ENCODE measurements around the gene GREB1.

Gene GREB1

GRCh38 chr2:11598228-11598731, 64.4 kb downstream of the GREB1 start:
- H3K27ac ChIP-seq, result no peak overlapping the region
- H3K4me1 ChIP-seq (ENCODE audit: control insufficient read depth in 1 of 2, insufficient read depth in 1 of 2, low read depth in 1 of 2, low read length in 1 of 2), result no peaks in the 10 kb centered on the region
- H3K36me3 ChIP-seq, result no peaks in the 10 kb centered on the region
- no peaks in the 10 kb centered on the region for H3K27me3 ChIP-seq
- TF ChIP-seq, protein P1, sequence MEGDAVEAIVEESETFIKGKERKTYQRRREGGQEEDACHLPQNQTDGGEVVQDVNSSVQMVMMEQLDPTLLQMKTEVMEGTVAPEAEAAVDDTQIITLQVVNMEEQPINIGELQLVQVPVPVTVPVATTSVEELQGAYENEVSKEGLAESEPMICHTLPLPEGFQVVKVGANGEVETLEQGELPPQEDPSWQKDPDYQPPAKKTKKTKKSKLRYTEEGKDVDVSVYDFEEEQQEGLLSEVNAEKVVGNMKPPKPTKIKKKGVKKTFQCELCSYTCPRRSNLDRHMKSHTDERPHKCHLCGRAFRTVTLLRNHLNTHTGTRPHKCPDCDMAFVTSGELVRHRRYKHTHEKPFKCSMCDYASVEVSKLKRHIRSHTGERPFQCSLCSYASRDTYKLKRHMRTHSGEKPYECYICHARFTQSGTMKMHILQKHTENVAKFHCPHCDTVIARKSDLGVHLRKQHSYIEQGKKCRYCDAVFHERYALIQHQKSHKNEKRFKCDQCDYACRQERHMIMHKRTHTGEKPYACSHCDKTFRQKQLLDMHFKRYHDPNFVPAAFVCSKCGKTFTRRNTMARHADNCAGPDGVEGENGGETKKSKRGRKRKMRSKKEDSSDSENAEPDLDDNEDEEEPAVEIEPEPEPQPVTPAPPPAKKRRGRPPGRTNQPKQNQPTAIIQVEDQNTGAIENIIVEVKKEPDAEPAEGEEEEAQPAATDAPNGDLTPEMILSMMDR (IDR thresholded peaks at IDR 0.05), result no peak
- no peaks in the 10 kb centered on the region for H3K9me3 ChIP-seq
- H3K4me3 ChIP-seq (ENCODE audit: low read depth in 1 of 2, low read length in 1 of 2), result no peak overlapping the region

DNA sequence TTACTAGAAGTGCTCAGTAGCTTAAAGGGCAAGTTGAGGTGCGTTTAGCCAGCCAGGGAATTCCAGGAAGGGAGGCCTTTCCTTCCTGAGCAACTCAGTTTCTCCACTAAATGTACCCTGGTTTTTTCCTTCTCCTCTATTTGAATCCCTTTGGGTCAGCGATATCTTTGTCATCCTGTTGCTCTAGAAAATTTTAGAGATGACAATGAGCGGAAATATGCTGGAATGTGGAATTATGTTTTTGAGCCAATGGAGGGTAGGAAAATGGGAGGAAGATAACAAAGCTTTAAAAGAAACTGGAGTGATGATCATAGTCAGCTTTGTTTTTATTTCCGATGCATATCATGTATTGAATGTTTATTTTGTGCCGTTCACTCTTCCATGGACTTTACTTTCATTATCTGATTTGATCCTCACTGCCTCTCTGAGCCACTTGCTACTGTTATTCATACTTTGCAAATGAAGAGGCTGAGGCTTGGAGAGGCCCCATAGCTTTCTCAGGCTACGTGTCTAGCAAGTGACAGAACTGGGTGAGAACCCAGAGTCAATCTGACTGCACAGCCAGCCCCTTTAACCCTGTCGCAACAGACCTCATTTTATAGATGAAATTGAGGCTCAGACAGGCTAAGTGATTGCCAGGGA, 68.8 kb downstream of the GREB1 start:
- H3K4me3 ChIP-seq (ENCODE audit: low read depth in 1 of 2, low read length in 1 of 2), result no peak overlapping the region
- TF ChIP-seq, protein P1 (IDR thresholded peaks at IDR 0.05), result no peak

DNA sequence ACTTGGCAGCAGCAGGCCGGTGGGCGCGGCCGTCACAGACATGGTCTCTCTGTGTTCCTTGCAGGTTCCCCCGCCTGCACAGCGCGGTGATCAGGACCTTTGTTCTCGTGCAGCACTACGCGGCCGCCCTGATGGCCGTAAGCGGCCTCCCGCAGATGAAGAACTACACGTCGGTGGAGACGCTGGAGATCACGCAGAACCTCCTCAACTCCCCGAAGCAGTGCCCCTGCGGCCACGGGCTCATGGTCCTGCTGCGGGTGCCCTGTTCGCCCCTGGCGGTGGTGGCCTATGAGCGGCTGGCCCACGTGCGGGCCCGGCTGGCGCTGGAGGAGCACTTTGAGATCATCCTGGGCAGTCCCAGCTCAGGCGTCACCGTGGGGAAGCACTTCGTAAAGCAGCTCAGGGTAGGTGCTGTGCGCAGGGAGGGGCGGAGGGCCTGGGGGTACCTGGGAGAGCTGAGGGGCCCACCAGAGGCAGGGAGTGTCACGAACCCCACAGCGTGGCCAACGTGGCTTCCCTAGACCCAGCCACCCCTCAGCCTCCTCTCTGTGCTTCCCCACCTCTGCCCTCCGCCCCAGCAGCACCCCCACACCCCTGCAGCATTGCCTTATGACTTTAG, 76.9 kb downstream of the GREB1 start:
- Histone ChIP-seq H3K4me3 (ENCODE audit: low read depth in 1 of 2, low read length in 1 of 2) (no peak overlapping the region), H3K27me3 (peaks cover 9% of the 10 kb centered on the region), H3K9me3 (no peaks in the 10 kb centered on the region), H3K36me3 (no peaks in the 10 kb centered on the region), H3K4me1 (ENCODE audit: control insufficient read depth in 1 of 2, insufficient read depth in 1 of 2, low read depth in 1 of 2, low read length in 1 of 2) (no peaks in the 10 kb centered on the region), H3K27ac (no peak overlapping the region)
- TF ChIP-seq, protein P1 (IDR thresholded peaks at IDR 0.05), result no peak

More for the DNA sequence above, 68.8 kb downstream of the GREB1 start:
- no peaks in the 10 kb centered on the region for H3K4me1 ChIP-seq (ENCODE audit: control insufficient read depth in 1 of 2, insufficient read depth in 1 of 2, low read depth in 1 of 2, low read length in 1 of 2)
- no peak overlapping the region for H3K27ac ChIP-seq
- no peaks in the 10 kb centered on the region for H3K9me3 ChIP-seq
- H3K27me3 ChIP-seq, result peaks cover 9% of the 10 kb centered on the region
- H3K36me3 ChIP-seq, result no peaks in the 10 kb centered on the region

DNA sequence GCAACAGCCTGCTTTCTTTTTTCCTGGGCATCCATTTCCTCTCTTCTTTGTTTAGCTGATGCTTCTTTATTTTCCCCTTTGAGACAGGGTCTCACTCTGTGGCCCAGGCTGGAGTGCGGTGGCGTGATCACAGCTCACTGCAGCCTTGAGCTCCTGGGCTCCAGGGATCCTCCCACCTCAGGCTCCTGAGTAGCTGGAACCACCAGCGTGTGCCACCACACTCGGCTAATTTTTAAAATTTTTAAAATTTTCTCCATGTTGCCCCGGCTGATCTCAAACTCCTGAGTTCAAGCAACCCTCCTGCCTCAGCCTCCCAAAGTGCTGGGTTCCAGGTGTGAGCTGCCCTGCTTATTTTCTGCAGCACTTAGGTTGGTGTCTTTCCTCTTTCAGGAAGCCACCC, 77.4 kb downstream of the GREB1 start:
- TF ChIP-seq, protein P1 (IDR thresholded peaks at IDR 0.05), result no peak
- H3K4me3 ChIP-seq (ENCODE audit: low read depth in 1 of 2, low read length in 1 of 2), result no peak overlapping the region
- H3K27me3 ChIP-seq, result peaks cover 9% of the 10 kb centered on the region
- H3K36me3 ChIP-seq, result no peaks in the 10 kb centered on the region
- no peaks in the 10 kb centered on the region for H3K9me3 ChIP-seq
- no peaks in the 10 kb centered on the region for H3K4me1 ChIP-seq (ENCODE audit: control insufficient read depth in 1 of 2, insufficient read depth in 1 of 2, low read depth in 1 of 2, low read length in 1 of 2)
- no peak overlapping the region for H3K27ac ChIP-seq

DNA sequence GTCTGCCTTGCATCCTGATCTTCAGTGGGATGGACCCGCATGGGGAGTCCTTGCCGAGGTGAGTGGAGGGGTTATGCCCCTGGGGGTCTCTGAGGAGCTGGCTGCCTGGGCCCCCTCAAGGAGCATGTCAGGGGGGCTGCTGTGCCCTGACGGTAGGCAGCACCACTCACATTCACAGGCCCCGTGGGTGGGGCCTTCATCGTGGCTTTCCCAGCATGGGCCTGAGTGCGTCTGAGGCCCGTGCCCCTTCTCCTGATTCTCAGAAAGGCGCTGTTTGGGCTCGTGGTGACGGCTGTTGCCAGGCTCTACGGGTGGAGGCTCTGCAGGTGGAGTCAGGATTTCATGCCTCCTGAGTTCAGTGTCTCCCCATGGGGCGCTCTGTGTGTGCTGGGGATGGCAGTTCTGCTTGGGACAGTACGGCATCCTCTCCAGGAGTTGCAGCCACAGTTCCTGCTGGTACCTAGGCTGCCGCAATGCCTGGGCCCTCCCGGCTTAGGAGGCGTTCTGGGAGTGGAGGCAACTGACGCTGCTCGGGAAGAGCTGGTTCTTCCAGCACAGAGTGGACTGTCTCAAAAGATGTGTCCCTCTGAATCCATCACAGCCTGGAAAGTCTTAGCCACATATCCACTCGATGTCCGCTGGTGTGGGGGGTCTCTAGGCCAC, 78.8 kb downstream of the GREB1 start:
- Histone ChIP-seq H3K36me3 (no peaks in the 10 kb centered on the region), H3K9me3 (no peaks in the 10 kb centered on the region), H3K4me1 (ENCODE audit: control insufficient read depth in 1 of 2, insufficient read depth in 1 of 2, low read depth in 1 of 2, low read length in 1 of 2) (no peaks in the 10 kb centered on the region), H3K27me3 (peaks cover 7% of the 10 kb centered on the region), H3K4me3 (ENCODE audit: low read depth in 1 of 2, low read length in 1 of 2) (no peak overlapping the region), H3K27ac (no peak overlapping the region)
- TF ChIP-seq, protein P1 (IDR thresholded peaks at IDR 0.05), result no peak
